PC-3 (cell line): ENCODE measurements around the gene MCRIP2. TPM values are rescaled to one million over a fixed set of nuclear protein-coding genes. Genes with fewer than 3 reads are reported as not detected.
"Not testable (repeated sequence)": the region's sequence is repeated elsewhere in the genome, so short reads cannot be mapped to it uniquely, and the experiment has no call there.

Source experiments
- ATAC-seq: fragments of 200-7000 bp; cut with Tn5 transposase; 2 replicates; pipeline ENCODE4 v1.9.1; 2020; ENCODE audit warnings: mild to moderate bottlenecking, moderate library complexity
- BruUV-seq: library from RNA; stranded (reverse); fragments of 400-500 nt; replicated peaks from 2 replicates; lab custom pipeline; 2021; lab: Mats Ljungman, UMichigan
- CTCF ChIA-PET: fragments of 300-600 bp; sonication (Branson Sonifier 250); formaldehyde crosslinking; loops from one replicate; lab custom pipeline; 2022; ENCODE audit warnings: antibody characterized with exemption; lab: Charles Lee
- POLR2A ChIA-PET: fragments of 300-600 bp; sonication (Branson Sonifier 250); formaldehyde crosslinking; loops from one replicate; lab custom pipeline; 2022; ENCODE audit warnings: antibody characterized with exemption; ENCODE audit not compliant: unreplicated experiment; lab: Charles Lee
- DNase-seq: peaks from one replicate; pipeline ENCODE4 v3.0.0-alpha.2; 2015
- H2AFZ ChIP-seq: fragments of 300-600 bp; sonication (generic); 2 replicates; pipeline ENCODE4 v1.6.0; 2016; ENCODE audit warnings: antibody characterized with exemption, low read length
- H3F3A ChIP-seq: fragments of 300-600 bp; sonication (generic); one replicate; pipeline ENCODE4 v1.6.0; 2017; ENCODE audit warnings: antibody characterized with exemption, low read length, control low read depth, mild to moderate bottlenecking; ENCODE audit not compliant: unreplicated experiment
- H3K27ac ChIP-seq: fragments of 300-600 bp; sonication (generic); 2 replicates; pipeline ENCODE4 v1.5.1; 2016; ENCODE audit warnings: mild to moderate bottlenecking, low read length
- H3K27me3 ChIP-seq: fragments of 300-600 bp; sonication (generic); 2 replicates; pipeline ENCODE4 v1.6.1; 2016; ENCODE audit warnings: low read length, mixed read lengths
- H3K36me3 ChIP-seq: fragments of 300-600 bp; sonication (generic); 2 replicates; pipeline ENCODE4 v1.6.1; 2016; ENCODE audit warnings: low read depth, mixed run types, low read length, mixed read lengths
- H3K4me1 ChIP-seq: fragments of 300-600 bp; sonication (generic); 2 replicates; pipeline ENCODE4 v1.5.1; 2016; ENCODE audit warnings: low read length; ENCODE audit not compliant: insufficient read depth
- H3K4me2 ChIP-seq: fragments of 300-600 bp; sonication (generic); 2 replicates; pipeline ENCODE4 v1.6.0; 2016; ENCODE audit warnings: low read length
- H3K4me3 ChIP-seq: fragments of 300-600 bp; sonication (generic); 2 replicates; pipeline ENCODE4 v1.5.1; 2016; ENCODE audit warnings: mild to moderate bottlenecking, low read length, mixed read lengths
- H3K79me2 ChIP-seq: fragments of 300-600 bp; sonication (generic); 2 replicates; pipeline ENCODE4 v1.6.1; 2017; ENCODE audit warnings: low read length, mixed read lengths
- H3K9ac ChIP-seq: fragments of 300-600 bp; sonication (generic); 2 replicates; pipeline ENCODE4 v1.6.0; 2016; ENCODE audit warnings: mild to moderate bottlenecking, low read length
- H3K9me2 ChIP-seq: fragments of 300-600 bp; sonication (generic); replicated peaks from 2 replicates; pipeline ENCODE4 v1.6.1; 2016; ENCODE audit warnings: mixed run types, low read length, mixed read lengths
- H3K9me3 ChIP-seq: fragments of 300-600 bp; sonication (generic); 2 replicates; pipeline ENCODE4 v1.6.1; 2016; ENCODE audit warnings: low read length, mixed read lengths
- H4K20me1 ChIP-seq: fragments of 300-600 bp; sonication (generic); 2 replicates; pipeline ENCODE4 v1.6.1; 2016; ENCODE audit warnings: low read length, mixed read lengths
- EZH2 ChIP-seq: fragments of 300-600 bp; sonication (generic); IDR thresholded peaks from one replicate; pipeline ENCODE4 v1.6.1; 2017; ENCODE audit warnings: antibody characterized with exemption, mild to moderate bottlenecking, low read length; ENCODE audit not compliant: unreplicated experiment
- EZH2phosphoT487 ChIP-seq: fragments of 300-600 bp; sonication (generic); IDR thresholded peaks from 2 replicates; pipeline ENCODE4 v1.6.1; 2018; ENCODE audit warnings: mild to moderate bottlenecking, antibody characterized with exemption, low read length, borderline replicate concordance
- intact Hi-C: fragments of 100-400 bp; cut with micrococcal nuclease; formaldehyde crosslinking; loops from 2 replicates; pipeline ENCODE4 v1.9.0; 2023
- total RNA-seq: library from RNA; depleted of rRNA; stranded (reverse); fragments of >200 nt; gene quantifications from 2 replicates; pipeline ENCODE4 v1.2.3, GENCODE V29; 2014
- TF ChIP-seq, protein P1 (sequence below): fragments of 300-600 bp; sonication (generic); conservative IDR thresholded peaks from 2 replicates; pipeline ENCODE4 v1.5.1; 2017; ENCODE audit warnings: antibody characterized with exemption, low read depth, mild to moderate bottlenecking, low read length

The MCRIP2 gene
- total RNA-seq, 1 experiment from 2014 or later, result 83.5 TPM

DNA sequence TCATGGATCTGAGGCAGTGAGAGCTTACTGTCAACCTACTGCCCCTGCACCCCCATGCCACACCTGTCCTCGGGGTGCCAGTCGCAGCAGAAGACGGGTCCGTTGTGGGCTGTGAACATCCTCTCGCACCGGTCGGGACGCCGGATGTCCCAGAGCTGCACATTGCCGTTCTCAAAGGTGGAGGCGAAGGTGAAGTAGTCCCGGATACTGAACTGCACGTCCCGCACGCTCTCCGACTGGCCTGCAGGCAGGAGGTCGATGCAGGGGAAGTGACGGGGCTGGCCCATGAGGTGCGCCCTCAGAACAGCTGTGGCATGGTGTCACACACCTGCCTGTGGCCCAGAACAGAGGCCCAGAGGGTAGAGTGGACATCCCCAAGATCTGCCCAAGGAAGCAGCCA lies 45.9 kb downstream of the MCRIP2 start:
- peaks cover under 1% of the 10 kb centered on the region for H3F3A ChIP-seq
- H2AFZ ChIP-seq, result no peak overlapping the region
- H3K27me3 ChIP-seq, result no peaks in the 10 kb centered on the region
- H3K4me2 ChIP-seq, result no peak overlapping the region
- peaks cover 2% of the 10 kb centered on the region; the same call in 1 of the 2 replicates for H3K36me3 ChIP-seq
- ChIA-PET CTCF (no interaction called here), POLR2A (no interaction called here)
- BruUV-seq, result no TSS peak
- DNase-seq, result no peak
- no peak overlapping the region for H3K9ac ChIP-seq
- no peak overlapping the region for H3K27ac ChIP-seq
- H3K9me2 ChIP-seq, result no peaks in the 10 kb centered on the region
- H3K4me1 ChIP-seq, result peaks cover 21% of the 10 kb centered on the region
- no peak overlapping the region for H3K4me3 ChIP-seq
- TF ChIP-seq, protein P1, sequence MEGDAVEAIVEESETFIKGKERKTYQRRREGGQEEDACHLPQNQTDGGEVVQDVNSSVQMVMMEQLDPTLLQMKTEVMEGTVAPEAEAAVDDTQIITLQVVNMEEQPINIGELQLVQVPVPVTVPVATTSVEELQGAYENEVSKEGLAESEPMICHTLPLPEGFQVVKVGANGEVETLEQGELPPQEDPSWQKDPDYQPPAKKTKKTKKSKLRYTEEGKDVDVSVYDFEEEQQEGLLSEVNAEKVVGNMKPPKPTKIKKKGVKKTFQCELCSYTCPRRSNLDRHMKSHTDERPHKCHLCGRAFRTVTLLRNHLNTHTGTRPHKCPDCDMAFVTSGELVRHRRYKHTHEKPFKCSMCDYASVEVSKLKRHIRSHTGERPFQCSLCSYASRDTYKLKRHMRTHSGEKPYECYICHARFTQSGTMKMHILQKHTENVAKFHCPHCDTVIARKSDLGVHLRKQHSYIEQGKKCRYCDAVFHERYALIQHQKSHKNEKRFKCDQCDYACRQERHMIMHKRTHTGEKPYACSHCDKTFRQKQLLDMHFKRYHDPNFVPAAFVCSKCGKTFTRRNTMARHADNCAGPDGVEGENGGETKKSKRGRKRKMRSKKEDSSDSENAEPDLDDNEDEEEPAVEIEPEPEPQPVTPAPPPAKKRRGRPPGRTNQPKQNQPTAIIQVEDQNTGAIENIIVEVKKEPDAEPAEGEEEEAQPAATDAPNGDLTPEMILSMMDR, result no peak
- no peak for TF ChIP-seq EZH2phosphoT487
- TF ChIP-seq EZH2, result no peak
- peaks cover 1% of the 10 kb centered on the region; the same call in 1 of the 2 replicates for H4K20me1 ChIP-seq
- H3K79me2 ChIP-seq, result peaks cover 25% of the 10 kb centered on the region
- ATAC-seq, result no peak
- intact Hi-C loops, result no loop called here
- no peaks in the 10 kb centered on the region for H3K9me3 ChIP-seq

DNA sequence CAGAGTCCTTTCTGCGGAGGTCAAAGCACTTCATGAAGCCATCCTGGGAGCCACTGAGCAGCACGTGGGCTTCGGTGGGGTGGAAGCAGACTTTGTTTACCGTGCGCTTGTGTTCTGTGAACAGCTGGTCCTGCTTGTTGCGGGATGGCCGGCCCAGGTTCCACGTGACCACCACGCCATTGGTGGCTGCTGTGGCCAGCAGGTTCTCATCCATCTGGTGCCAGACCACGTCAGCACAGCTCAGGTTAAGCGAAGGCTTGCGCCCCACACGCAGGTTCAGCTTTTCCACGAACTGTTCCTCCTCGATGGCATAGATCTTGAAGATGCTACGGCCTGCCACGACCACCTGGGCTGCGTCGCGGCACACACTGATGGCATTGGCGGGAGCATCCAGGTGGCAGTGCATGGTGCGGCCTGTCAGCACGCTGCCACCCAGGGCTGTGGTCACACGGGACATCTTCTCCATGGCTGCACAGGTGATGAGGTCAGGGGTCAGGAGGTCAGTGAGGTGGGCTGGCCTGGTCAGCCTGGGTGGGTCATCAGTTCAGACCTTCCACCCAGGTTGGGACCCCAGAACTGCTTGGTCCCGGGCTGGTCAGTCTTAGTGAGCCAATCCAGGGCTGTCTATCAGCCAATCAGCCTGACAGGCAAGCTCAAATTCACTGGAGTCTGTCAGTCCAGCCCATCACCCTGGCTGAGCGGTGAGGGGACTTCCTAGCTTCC lies 47.7 kb downstream of the MCRIP2 start:
- no peak for ATAC-seq
- H3K27ac ChIP-seq, result no peak overlapping the region
- no peaks in the 10 kb centered on the region for H4K20me1 ChIP-seq
- TF ChIP-seq EZH2 (no peak), EZH2phosphoT487 (no peak)
- TF ChIP-seq, protein P1, result no peak
- H3K4me3 ChIP-seq, result peak overlapping the region; percentile 99
- no peaks in the 10 kb centered on the region for H3K27me3 ChIP-seq
- H3K9me2 ChIP-seq, result no peaks in the 10 kb centered on the region
- H2AFZ ChIP-seq, result peak overlapping the region; percentile 81; the same call in 1 of the 2 replicates
- H3K9ac ChIP-seq, result peak overlapping the region; percentile 91
- H3K4me1 ChIP-seq, result peaks cover 10% of the 10 kb centered on the region
- no peak for DNase-seq
- no TSS peak for BruUV-seq
- no peaks in the 10 kb centered on the region for H3K36me3 ChIP-seq
- ChIA-PET POLR2A (no interaction called here), CTCF (no interaction called here)
- no peaks in the 10 kb centered on the region for H3K9me3 ChIP-seq
- peaks cover 4% of the 10 kb centered on the region for H3F3A ChIP-seq
- peaks cover 12% of the 10 kb centered on the region for H3K79me2 ChIP-seq
- H3K4me2 ChIP-seq, result peak overlapping the region; percentile 100
- intact Hi-C loops, result no loop called here

DNA sequence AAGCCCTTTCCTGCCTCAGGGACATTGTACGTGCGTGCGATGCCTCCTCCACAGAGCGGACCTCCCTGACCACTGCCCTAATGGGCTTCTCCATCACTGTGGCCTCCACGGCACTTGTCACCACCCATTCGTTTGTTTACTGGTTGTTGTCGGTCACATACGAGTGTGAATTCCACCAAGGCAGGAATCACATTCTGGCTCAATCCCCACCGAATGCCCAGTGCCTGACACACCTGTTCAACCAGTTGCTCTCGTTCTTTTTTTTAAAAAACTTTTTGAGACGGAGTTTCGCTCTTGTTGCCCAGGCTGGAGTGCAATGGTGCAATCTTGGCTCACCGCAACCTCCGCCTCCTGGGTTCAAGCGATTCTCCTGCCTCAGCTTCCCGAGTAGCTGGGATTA lies 49.6 kb downstream of the MCRIP2 start:
- H2AFZ ChIP-seq, H3F3A ChIP-seq, BruUV-seq, H3K4me2 ChIP-seq, H3K9ac ChIP-seq, DNase-seq, H3K9me3 ChIP-seq, H3K27me3 ChIP-seq, H3K27ac ChIP-seq, H3K4me3 ChIP-seq, H4K20me1 ChIP-seq, CTCF ChIA-PET, H3K36me3 ChIP-seq, ATAC-seq, POLR2A ChIA-PET, H3K9me2 ChIP-seq, intact Hi-C loops: not testable (repeated sequence)
- Histone ChIP-seq H3K79me2 (peaks cover 12% of the 10 kb centered on the region), H3K4me1 (peaks cover 22% of the 10 kb centered on the region)
